Ovary (tissue), 3 donors: ENCODE results near the gene DECR2.

ENCODE experiments used
- EP300 ChIP-seq: sonication (generic); formaldehyde crosslinking; IDR thresholded peaks from one replicate; pipeline ENCODE4 v1.6.1; 2017; ENCODE audit warnings: antibody characterized with exemption
- TF ChIP-seq, protein P1 (sequence below), 3 donors: fragments of 450-650 bp in 2 of 3; fragments of 200-600 bp in 1 of 3; IDR thresholded peaks; one replicate each; pipeline versions ENCODE4 v1.5.1 to v1.8.0; 2016 to 2022; ENCODE audit warnings: antibody characterized with exemption in 3 of 3, mild to moderate bottlenecking in 1 of 3
- donor health status: DM: no; HTN: no; CAD: no.

DNA sequence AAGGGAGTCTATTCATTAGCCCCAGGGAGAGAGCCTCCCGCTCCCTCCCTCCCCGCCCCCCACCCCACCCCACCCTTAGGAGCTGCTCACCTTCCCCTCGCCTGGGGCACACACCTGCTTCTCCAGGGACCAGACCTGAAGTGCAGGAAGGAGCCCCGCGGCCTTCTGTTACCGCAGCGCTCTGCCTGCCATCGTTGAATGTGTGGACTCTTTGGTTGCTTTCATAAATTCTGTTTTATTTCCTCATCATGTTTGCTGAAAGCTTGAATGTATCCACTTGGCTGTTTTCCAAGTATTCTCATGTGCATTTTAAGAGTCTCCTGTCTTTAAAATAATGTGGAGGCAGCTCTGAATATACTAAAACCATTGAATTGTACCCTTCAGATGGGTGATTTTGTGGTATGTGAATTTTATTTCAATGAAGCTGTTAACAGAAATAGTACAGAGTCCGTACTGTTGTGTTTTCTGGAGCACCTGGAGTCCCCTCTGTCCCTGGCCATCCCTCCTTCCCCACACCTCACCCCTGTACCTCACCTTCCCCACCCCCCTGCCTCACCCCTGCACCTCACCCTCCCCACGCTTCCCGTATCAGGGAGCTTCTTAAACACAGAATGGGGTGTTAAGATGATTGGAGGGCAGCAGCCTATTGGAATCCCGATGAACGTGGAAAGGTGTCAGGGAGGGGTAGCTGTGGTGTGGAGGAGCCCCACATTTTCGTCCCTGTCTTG lies 49.3 kb downstream of the DECR2 start:
- TF ChIP-seq, protein P1, sequence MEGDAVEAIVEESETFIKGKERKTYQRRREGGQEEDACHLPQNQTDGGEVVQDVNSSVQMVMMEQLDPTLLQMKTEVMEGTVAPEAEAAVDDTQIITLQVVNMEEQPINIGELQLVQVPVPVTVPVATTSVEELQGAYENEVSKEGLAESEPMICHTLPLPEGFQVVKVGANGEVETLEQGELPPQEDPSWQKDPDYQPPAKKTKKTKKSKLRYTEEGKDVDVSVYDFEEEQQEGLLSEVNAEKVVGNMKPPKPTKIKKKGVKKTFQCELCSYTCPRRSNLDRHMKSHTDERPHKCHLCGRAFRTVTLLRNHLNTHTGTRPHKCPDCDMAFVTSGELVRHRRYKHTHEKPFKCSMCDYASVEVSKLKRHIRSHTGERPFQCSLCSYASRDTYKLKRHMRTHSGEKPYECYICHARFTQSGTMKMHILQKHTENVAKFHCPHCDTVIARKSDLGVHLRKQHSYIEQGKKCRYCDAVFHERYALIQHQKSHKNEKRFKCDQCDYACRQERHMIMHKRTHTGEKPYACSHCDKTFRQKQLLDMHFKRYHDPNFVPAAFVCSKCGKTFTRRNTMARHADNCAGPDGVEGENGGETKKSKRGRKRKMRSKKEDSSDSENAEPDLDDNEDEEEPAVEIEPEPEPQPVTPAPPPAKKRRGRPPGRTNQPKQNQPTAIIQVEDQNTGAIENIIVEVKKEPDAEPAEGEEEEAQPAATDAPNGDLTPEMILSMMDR (IDR thresholded peaks at IDR 0.05), result no peak
- no peak for TF ChIP-seq EP300
